GM23248 (cell line): ENCODE data around the gene COL23A1. TPM values are rescaled to one million over a fixed set of nuclear protein-coding genes. Genes with fewer than 3 reads are reported as not detected.
A peak's percentile ranks its signal among the peaks of the same experiment; 100 is the strongest.
"Not testable (repeated sequence)": the region's sequence is repeated elsewhere in the genome, so short reads cannot be mapped to it uniquely, and the experiment has no call there.

Source experiments
- DNase-seq: peaks from one replicate; pipeline ENCODE4 v3.0.0-alpha.2; 2015
- H2AFZ ChIP-seq: fragments of 200-600 bp; sonication (generic); 2 replicates; pipeline ENCODE4 v1.6.1; 2016; ENCODE audit warnings: antibody characterized with exemption
- H3F3A ChIP-seq: fragments of 200-600 bp; sonication (generic); 2 replicates; pipeline ENCODE4 v1.6.1; 2016; ENCODE audit warnings: mild to moderate bottlenecking, antibody characterized with exemption, mixed run types; ENCODE audit not compliant: insufficient read depth
- H3K27ac ChIP-seq: fragments of 200-600 bp; sonication (generic); 2 replicates; pipeline ENCODE4 v1.5.1; 2016; ENCODE audit warnings: mild to moderate bottlenecking
- H3K27me3 ChIP-seq: fragments of 200-600 bp; sonication (generic); replicated peaks from 2 replicates; pipeline ENCODE4 v1.6.1; 2016; ENCODE audit warnings: mild to moderate bottlenecking; ENCODE audit not compliant: insufficient read depth
- H3K36me3 ChIP-seq: fragments of 200-600 bp; sonication (generic); 2 replicates; pipeline ENCODE4 v1.6.1; 2016; ENCODE audit warnings: low read depth, mild to moderate bottlenecking
- H3K4me1 ChIP-seq: fragments of 200-600 bp; sonication (generic); 2 replicates; pipeline ENCODE4 v1.6.1; 2016; ENCODE audit warnings: mild to moderate bottlenecking; ENCODE audit not compliant: insufficient read depth
- H3K4me2 ChIP-seq: fragments of 200-600 bp; sonication (generic); one replicate; pipeline ENCODE4 v1.6.1; 2016; ENCODE audit warnings: mild to moderate bottlenecking; ENCODE audit not compliant: unreplicated experiment
- H3K4me3 ChIP-seq: fragments of 200-600 bp; sonication (generic); 2 replicates; pipeline ENCODE4 v1.5.1; 2016; ENCODE audit warnings: mild to moderate bottlenecking
- H3K79me2 ChIP-seq: fragments of 200-600 bp; sonication (generic); 2 replicates; pipeline ENCODE4 v1.6.1; 2016; ENCODE audit warnings: mild to moderate bottlenecking; ENCODE audit not compliant: insufficient read depth
- H3K9ac ChIP-seq: fragments of 200-600 bp; sonication (generic); 2 replicates; pipeline ENCODE4 v1.6.1; 2016; ENCODE audit warnings: mild to moderate bottlenecking
- H3K9me2 ChIP-seq: fragments of 200-600 bp; sonication (generic); 2 replicates; pipeline ENCODE4 v1.6.1; 2016; ENCODE audit warnings: mixed run types, mild to moderate bottlenecking, moderate library complexity; ENCODE audit not compliant: insufficient read depth
- H3K9me3 ChIP-seq: fragments of 200-600 bp; sonication (generic); one replicate; pipeline ENCODE4 v1.6.1; 2017; ENCODE audit warnings: low read depth
- H4K20me1 ChIP-seq: fragments of 200-600 bp; sonication (generic); 2 replicates; pipeline ENCODE4 v1.6.0; 2016; ENCODE audit not compliant: insufficient read depth
- EZH2 ChIP-seq: fragments of 200-600 bp; sonication (generic); IDR thresholded peaks from 2 replicates; pipeline ENCODE4 v1.6.1; 2018; ENCODE audit warnings: antibody characterized with exemption, mild to moderate bottlenecking; ENCODE audit not compliant: insufficient read depth, poor library complexity, severe bottlenecking
- EZH2phosphoT487 ChIP-seq: fragments of 200-600 bp; sonication (generic); IDR thresholded peaks from 2 replicates; pipeline ENCODE4 v1.6.1; 2018; ENCODE audit warnings: antibody characterized with exemption, moderate library complexity, mild to moderate bottlenecking, low read depth; ENCODE audit not compliant: insufficient read depth
- WGBS, 2 experiments: methylation state at CpG; one replicate each; pipeline ENCODE4 v1.1.6; 2015 to 2017; ENCODE audit warnings: low lambda C conversion rate in 2 of 2, low coverage in 1 of 2; ENCODE audit errors: missing lambda C conversion rate in 2 of 2; 5-methylcytosine and 5-hydroxymethylcytosine counted together
- in situ Hi-C: fragments of 300-500 bp; cut with MboI; formaldehyde crosslinking; loops from 2 replicates; pipeline ENCODE4 v1.15.0; 2020
- polyA plus RNA-seq: library from polyadenylated mRNA; unstranded; fragments of >200 nt; fragmentation: Nextera tagmentation; extraction: Ambion mirVana; gene quantifications from 2 replicates; pipeline ENCODE4 v1.2.1, GENCODE V29; 2016
- total RNA-seq: library from RNA; depleted of rRNA; stranded (reverse); fragments of >200 nt; shearing (Covaris generic); gene quantifications from 2 replicates; pipeline ENCODE4 v1.2.3, GENCODE V29; 2014

Gene COL23A1
- total and polyA plus RNA-seq, 2 experiments from 2014 or later = not detected

DNA sequence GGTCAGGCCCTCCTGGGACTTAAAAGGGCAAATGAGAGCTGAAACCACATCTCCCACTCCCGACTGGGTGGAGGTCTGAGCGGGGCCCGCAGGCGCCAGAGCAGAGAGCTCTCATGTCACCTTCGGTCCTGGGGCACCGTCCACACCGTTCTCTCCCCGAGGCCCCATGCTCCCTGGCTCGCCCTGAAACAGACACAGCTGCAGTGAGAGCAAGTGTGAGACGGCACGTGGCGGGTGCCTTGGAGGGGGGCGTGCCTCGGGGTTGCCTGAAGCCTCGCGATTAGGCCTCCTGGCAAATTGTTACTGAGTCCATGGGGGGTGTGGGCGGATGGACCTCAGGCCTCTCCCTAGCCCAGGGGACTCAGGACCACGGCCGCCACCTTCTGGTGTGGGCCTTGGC is 333.4 kb downstream of the COL23A1 start:
- H3K27me3 ChIP-seq = no peaks in the 10 kb centered on the region
- no peak overlapping the region for H3K27ac ChIP-seq
- TF ChIP-seq EZH2 = no peak
- no peak for TF ChIP-seq EZH2phosphoT487
- no peaks in the 10 kb centered on the region for H3K79me2 ChIP-seq
- H3K9me3 ChIP-seq = no peaks in the 10 kb centered on the region
- H4K20me1 ChIP-seq = no peaks in the 10 kb centered on the region
- H3K4me2 ChIP-seq = no peak overlapping the region
- H3K4me3 ChIP-seq = no peak overlapping the region
- no peak for DNase-seq
- no peaks in the 10 kb centered on the region for H3K36me3 ChIP-seq
- WGBS, 2 experiments = 53% methylated on average over 19 of the region's 19 CpGs
- H3K4me1 ChIP-seq = no peaks in the 10 kb centered on the region
- no peaks in the 10 kb centered on the region for H3K9me2 ChIP-seq
- in situ Hi-C loops = no loop called here
- no peaks in the 10 kb centered on the region for H3F3A ChIP-seq
- no peak overlapping the region for H3K9ac ChIP-seq
- H2AFZ ChIP-seq = no peak overlapping the region

DNA sequence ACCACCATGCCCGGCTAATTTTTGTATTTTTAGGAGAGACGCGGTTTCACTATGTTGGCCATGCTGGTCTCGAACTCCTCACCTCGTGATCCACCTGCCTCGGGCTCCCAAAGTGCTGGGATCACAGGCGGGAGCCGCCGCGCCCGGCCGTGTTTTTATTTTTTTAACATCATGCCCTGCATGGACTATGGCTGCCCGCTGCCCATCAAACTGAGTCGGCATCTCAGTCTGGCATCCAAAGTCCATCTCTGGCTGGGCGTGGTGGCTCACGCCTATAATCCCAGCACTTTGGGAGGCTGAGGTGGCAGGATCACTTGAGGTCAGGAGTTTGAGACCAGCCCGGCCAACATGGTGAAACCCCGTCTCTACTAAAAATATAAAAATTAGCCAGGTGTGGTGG is 336.6 kb downstream of the COL23A1 start:
- DNase-seq, H3K4me1 ChIP-seq, H4K20me1 ChIP-seq, in situ Hi-C loops, H3K9ac ChIP-seq, H2AFZ ChIP-seq, H3K27ac ChIP-seq, H3K4me2 ChIP-seq, H3F3A ChIP-seq, H3K9me3 ChIP-seq, H3K27me3 ChIP-seq, H3K79me2 ChIP-seq, H3K9me2 ChIP-seq, H3K36me3 ChIP-seq, H3K4me3 ChIP-seq: not testable (repeated sequence)
- WGBS, 2 experiments = 78% methylated on average over 15 to 18 of the region's 18 CpGs

DNA sequence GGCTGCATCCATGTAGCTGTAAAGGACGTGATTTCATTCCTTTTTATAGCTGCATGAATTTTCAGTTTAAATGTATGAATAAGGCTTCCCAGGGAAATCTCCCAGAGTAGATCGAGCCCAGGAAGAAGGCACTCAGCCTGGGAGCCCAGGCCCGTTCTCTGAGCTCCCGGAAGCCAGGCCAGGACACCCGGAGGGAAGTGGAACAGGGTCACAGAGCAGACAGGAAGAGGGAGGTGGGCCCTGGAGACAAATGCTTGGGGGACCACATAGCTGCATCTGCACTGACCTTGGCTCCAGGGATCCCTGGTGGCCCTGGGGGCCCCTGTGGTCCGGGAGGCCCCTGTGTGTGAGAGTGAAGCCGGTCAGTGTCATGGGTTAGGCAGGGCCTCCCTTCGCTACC is 337.9 kb downstream of the COL23A1 start:
- no peak for DNase-seq
- Histone ChIP-seq H3K4me1 (0 out of 2 replicates have a peak, but pooled peaks cover 3% of the 10 kb centered on the region), H3K79me2 (no peaks in the 10 kb centered on the region), H3K36me3 (no peaks in the 10 kb centered on the region), H2AFZ (no peak overlapping the region), H3K9ac (no peak overlapping the region), H3F3A (no peaks in the 10 kb centered on the region), H3K9me2 (no peaks in the 10 kb centered on the region), H3K4me3 (no peak overlapping the region), H3K27me3 (no peaks in the 10 kb centered on the region), H3K27ac (no peak overlapping the region), H4K20me1 (no peaks in the 10 kb centered on the region), H3K9me3 (no peaks in the 10 kb centered on the region), H3K4me2 (no peak overlapping the region)
- in situ Hi-C loops = no loop called here
- 79 to 82% methylated on average over 7 to 8 of the region's 8 CpGs for WGBS, 2 experiments
- TF ChIP-seq EZH2 (no peak), EZH2phosphoT487 (no peak)

DNA sequence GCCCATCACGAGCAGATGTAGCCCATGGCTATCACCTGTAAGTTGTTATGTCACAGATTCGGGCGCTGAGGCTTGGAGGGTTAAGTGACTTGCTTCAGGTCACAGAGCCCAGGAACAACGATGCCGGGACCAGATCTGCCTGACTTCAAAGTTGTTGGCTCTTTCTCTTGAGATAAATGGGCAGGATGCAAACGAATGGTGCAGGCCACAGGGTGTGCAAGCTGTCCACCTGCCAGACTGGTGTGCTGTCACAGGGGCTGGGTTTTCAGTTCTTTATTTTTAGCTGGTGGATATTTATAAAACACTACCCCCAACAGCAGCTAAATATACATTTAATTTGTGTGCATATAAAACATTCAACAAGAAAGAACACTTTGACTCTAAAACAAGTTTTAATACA is 339.9 kb downstream of the COL23A1 start:
- no peak overlapping the region for H3K9ac ChIP-seq
- no peak for DNase-seq
- no peak overlapping the region for H3K4me2 ChIP-seq
- H3K4me1 ChIP-seq = 0 out of 2 replicates have a peak, but pooled peaks cover 3% of the 10 kb centered on the region
- no peak overlapping the region for H3K27ac ChIP-seq
- H3K4me3 ChIP-seq = no peak overlapping the region
- no peak for TF ChIP-seq EZH2
- TF ChIP-seq EZH2phosphoT487 = no peak
- H3K79me2 ChIP-seq = no peaks in the 10 kb centered on the region
- H3K36me3 ChIP-seq = no peaks in the 10 kb centered on the region
- no peaks in the 10 kb centered on the region for H3K9me2 ChIP-seq
- no peaks in the 10 kb centered on the region for H3F3A ChIP-seq
- H3K27me3 ChIP-seq = no peaks in the 10 kb centered on the region
- in situ Hi-C loops = no loop called here
- H3K9me3 ChIP-seq = no peaks in the 10 kb centered on the region
- H4K20me1 ChIP-seq = no peaks in the 10 kb centered on the region
- WGBS, 2 experiments = 61 to 66% methylated on average over 6 of the region's 6 CpGs
- no peak overlapping the region for H2AFZ ChIP-seq

DNA sequence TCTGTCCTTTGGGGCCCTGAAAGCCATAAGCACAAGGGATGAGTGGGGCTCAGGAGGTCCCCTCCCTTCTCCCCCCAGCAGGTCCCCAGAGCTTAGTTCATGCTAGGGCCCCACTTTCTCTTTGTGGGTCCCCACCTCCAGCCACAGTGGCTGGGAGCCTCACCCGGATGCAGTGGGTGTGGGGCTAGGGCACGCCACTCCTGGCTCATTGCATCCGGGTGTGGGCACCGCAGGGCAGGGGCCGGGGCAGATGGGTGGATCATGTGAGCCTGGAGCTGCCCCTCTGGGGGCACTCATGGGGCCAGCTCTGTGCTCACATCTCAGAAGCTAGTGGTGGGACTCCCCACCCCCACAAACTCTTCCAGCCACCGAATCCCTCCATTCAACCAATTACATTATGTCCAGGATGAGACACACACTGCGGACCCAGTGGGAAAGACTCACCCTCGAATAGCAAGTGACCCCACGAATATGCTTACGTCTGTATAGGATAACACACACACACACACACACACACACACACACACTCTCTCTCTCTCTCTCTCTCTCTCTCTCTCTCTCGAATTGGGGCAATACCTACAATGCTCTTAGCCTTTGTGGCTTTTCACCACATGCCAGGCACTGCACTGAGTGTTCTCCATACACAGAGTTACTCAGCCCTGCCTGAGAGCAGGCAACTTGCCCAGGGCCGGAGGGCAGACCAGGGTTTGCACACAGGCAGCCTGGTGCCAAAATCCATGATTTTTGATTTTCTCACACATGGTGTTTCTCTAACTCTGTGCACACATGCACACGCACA is 340.8 kb downstream of the COL23A1 start:
- TF ChIP-seq EZH2phosphoT487 = no peak
- TF ChIP-seq EZH2 = no peak
- H3K9me2 ChIP-seq = no peaks in the 10 kb centered on the region
- H3K9me3 ChIP-seq = no peaks in the 10 kb centered on the region
- no peaks in the 10 kb centered on the region for H4K20me1 ChIP-seq
- H2AFZ ChIP-seq = no peak overlapping the region
- no peaks in the 10 kb centered on the region for H3K27me3 ChIP-seq
- H3K79me2 ChIP-seq = no peaks in the 10 kb centered on the region
- WGBS, 2 experiments = 68 to 73% methylated on average over 9 to 12 of the region's 13 CpGs
- in situ Hi-C loops = no loop called here
- H3K4me1 ChIP-seq = 0 out of 2 replicates have a peak, but pooled peaks cover 3% of the 10 kb centered on the region
- no peaks in the 10 kb centered on the region for H3F3A ChIP-seq
- H3K36me3 ChIP-seq = no peaks in the 10 kb centered on the region
- no peak overlapping the region for H3K27ac ChIP-seq
- H3K9ac ChIP-seq = no peak overlapping the region
- no peak overlapping the region for H3K4me2 ChIP-seq
- DNase-seq = peak; percentile 88
- no peak overlapping the region for H3K4me3 ChIP-seq
